Colonic mucosa (tissue), 4 donors: Measurements from ENCODE around the gene OR2AE1. TPM values are rescaled to one million over a fixed set of nuclear protein-coding genes. Genes with fewer than 3 reads are reported as not detected.

ENCODE experiments used
- DNase-seq: peaks from one replicate; pipeline ENCODE4 v3.0.0-alpha.2; 2020
- H3K27ac ChIP-seq: fragments of 200-600 bp; one replicate; pipeline ENCODE4 v1.8.0; 2021
- H3K27me3 ChIP-seq: fragments of 200-600 bp; one replicate; pipeline ENCODE4 v1.8.0; 2021
- H3K36me3 ChIP-seq: fragments of 200-600 bp; one replicate; pipeline ENCODE4 v1.8.0; 2021
- H3K4me1 ChIP-seq: fragments of 200-600 bp; one replicate; pipeline ENCODE4 v1.8.0; 2021; ENCODE audit warnings: mild to moderate bottlenecking
- H3K4me3 ChIP-seq: fragments of 200-600 bp; one replicate; pipeline ENCODE4 v1.8.0; 2021
- H3K9ac ChIP-seq, 2 donors: one replicate each; pipeline ENCODE4 v1.7.0; 2013; ENCODE audit warnings: control low read depth in 2 of 2, low read depth in 2 of 2, low read length in 2 of 2
- H3K9me3 ChIP-seq: fragments of 200-600 bp; one replicate; pipeline ENCODE4 v1.8.0; 2021
- intact Hi-C: fragments of 100-400 bp; cut with DNase I; formaldehyde crosslinking; loops from one replicate; pipeline ENCODE4 v1.14.1; 2022
- total RNA-seq, 2 donors: library from RNA; stranded (reverse); fragmentation: NEBNext Ultra II Directional in 1 of 2; extraction: Animal tissue kit (Norgen Biotek cat#: 25700) in 1 of 2; gene quantifications; one replicate each; pipeline ENCODE4 v1.2.1, GENCODE V29; 2021
- TF ChIP-seq, protein P1 (sequence below): fragments of 200-600 bp; IDR thresholded peaks from one replicate; pipeline ENCODE4 v1.8.0; 2022; ENCODE audit warnings: antibody characterized with exemption, mild to moderate bottlenecking
- donor health status: healthy.
- donor health status: DM: no; HTN: no; CAD: no.
- donor health status: DM: no; HTN: no; CAD: no.

The OR2AE1 gene, protein sequence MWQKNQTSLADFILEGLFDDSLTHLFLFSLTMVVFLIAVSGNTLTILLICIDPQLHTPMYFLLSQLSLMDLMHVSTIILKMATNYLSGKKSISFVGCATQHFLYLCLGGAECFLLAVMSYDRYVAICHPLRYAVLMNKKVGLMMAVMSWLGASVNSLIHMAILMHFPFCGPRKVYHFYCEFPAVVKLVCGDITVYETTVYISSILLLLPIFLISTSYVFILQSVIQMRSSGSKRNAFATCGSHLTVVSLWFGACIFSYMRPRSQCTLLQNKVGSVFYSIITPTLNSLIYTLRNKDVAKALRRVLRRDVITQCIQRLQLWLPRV
- total RNA-seq = not detected

- TF ChIP-seq, protein P1, sequence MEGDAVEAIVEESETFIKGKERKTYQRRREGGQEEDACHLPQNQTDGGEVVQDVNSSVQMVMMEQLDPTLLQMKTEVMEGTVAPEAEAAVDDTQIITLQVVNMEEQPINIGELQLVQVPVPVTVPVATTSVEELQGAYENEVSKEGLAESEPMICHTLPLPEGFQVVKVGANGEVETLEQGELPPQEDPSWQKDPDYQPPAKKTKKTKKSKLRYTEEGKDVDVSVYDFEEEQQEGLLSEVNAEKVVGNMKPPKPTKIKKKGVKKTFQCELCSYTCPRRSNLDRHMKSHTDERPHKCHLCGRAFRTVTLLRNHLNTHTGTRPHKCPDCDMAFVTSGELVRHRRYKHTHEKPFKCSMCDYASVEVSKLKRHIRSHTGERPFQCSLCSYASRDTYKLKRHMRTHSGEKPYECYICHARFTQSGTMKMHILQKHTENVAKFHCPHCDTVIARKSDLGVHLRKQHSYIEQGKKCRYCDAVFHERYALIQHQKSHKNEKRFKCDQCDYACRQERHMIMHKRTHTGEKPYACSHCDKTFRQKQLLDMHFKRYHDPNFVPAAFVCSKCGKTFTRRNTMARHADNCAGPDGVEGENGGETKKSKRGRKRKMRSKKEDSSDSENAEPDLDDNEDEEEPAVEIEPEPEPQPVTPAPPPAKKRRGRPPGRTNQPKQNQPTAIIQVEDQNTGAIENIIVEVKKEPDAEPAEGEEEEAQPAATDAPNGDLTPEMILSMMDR = no peak
- Histone ChIP-seq H3K9ac (no peak within 1 kb of the TSS), H3K9me3 (no peaks in the 10 kb centered on the region), H3K27ac (no peak within 1 kb of the TSS), H3K4me1 (no peaks in the 10 kb centered on the region), H3K27me3 (no peaks in the 10 kb centered on the region), H3K4me3 (no peak within 1 kb of the TSS), H3K36me3 (no peaks in the 10 kb centered on the region)
- intact Hi-C loops = no loop called here
- DNase-seq = no peak
Measured at GRCh38 chr7:99876933-99877332, at the start of gene OR2AE1. Gene OR2AE1 (minus strand): TSS chr7:99877033. CDS start chr7:99877033, 0 bp downstream.

DNA sequence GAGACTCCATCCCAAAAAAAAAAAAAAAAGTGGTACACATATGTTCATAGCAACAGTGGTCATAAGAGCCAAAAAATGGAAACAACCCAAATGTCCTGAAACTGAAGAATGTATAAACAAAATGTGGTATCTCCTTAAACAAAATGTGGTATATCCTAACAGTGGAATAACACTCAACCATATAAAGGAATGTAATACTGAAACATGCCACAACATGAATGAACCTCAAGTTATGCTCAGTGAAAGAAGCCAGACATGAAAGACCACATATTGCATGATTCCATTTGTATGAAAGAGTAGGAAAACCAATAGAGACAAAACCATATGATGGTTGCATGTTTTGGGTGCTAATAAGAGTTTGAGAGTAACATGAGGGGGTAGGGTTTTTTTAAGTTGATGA lies 49.5 kb upstream of the OR2AE1 start:
- DNase-seq = no peak
- intact Hi-C loops = no loop called here
- Histone ChIP-seq H3K27ac (no peak overlapping the region), H3K36me3 (no peaks in the 10 kb centered on the region), H3K4me1 (no peaks in the 10 kb centered on the region), H3K4me3 (no peak overlapping the region), H3K27me3 (no peaks in the 10 kb centered on the region), H3K9ac (no peak overlapping the region), H3K9me3 (no peaks in the 10 kb centered on the region)
- TF ChIP-seq, protein P1 = no peak

- no peaks in the 10 kb centered on the region for H3K9me3 ChIP-seq
- H3K27ac ChIP-seq = no peak overlapping the region
- no peaks in the 10 kb centered on the region for H3K36me3 ChIP-seq
- DNase-seq = no peak
- intact Hi-C loops = no loop called here
- H3K9ac ChIP-seq = no peak overlapping the region
- no peak overlapping the region for H3K4me3 ChIP-seq
- H3K27me3 ChIP-seq = no peaks in the 10 kb centered on the region
- TF ChIP-seq, protein P1 = no peak
- H3K4me1 ChIP-seq = no peaks in the 10 kb centered on the region
Measured at GRCh38 chr7:99923200-99923599, 46.4 kb upstream of the OR2AE1 start.

GRCh38 chr7:99920149-99920548 lies 43.3 kb upstream of the OR2AE1 start:
- TF ChIP-seq, protein P1 = no peak
- H3K9ac ChIP-seq = no peak overlapping the region
- no peaks in the 10 kb centered on the region for H3K9me3 ChIP-seq
- H3K4me1 ChIP-seq = peaks cover 8% of the 10 kb centered on the region
- peak overlapping the region; percentile 93 for H3K27ac ChIP-seq
- intact Hi-C loops = no loop called here
- no peak for DNase-seq
- peak overlapping the region; percentile 98 for H3K4me3 ChIP-seq
- no peaks in the 10 kb centered on the region for H3K36me3 ChIP-seq
- no peaks in the 10 kb centered on the region for H3K27me3 ChIP-seq

DNA sequence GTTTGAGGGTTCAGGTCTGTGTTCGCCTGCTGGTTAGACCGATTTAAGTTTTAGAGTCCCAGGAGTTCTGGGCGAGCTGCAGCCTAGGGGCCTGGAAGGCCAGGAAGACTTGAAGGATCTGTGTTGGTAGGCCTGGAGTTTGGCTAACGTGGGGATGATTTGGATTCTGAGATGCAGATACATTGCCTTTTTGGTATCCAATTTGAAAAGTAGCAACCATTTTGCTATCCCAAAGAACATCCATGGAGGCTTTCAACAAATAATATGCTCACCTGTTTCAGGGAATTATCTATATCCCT lies 42.9 kb upstream of the OR2AE1 start:
- TF ChIP-seq, protein P1 = no peak

More for the DNA sequence above, 42.9 kb upstream of the OR2AE1 start:
- Histone ChIP-seq H3K4me3 (peak overlapping the region; percentile 98), H3K27ac (peak overlapping the region; percentile 93), H3K4me1 (peaks cover 8% of the 10 kb centered on the region), H3K9me3 (no peaks in the 10 kb centered on the region), H3K27me3 (no peaks in the 10 kb centered on the region), H3K9ac (peak overlapping the region; percentile 64 to 87), H3K36me3 (no peaks in the 10 kb centered on the region)
- intact Hi-C loops = no loop called here
- no peak for DNase-seq
